SU-DHL-6 (cell line): ENCODE measurements around the gene SCARB2.

Source experiments
- H2AFZ ChIP-seq: fragments of 200-600 bp; sonication (generic); 2 replicates; pipeline ENCODE4 v1.6.1; 2014; ENCODE audit warnings: low read depth, mild to moderate bottlenecking, moderate library complexity, mixed read lengths, antibody characterized with exemption, low read length; ENCODE audit not compliant: severe bottlenecking
- H3F3A ChIP-seq: fragments of 200-600 bp; shearing (Covaris generic); 2 replicates; pipeline ENCODE4 v1.6.0; 2016; ENCODE audit warnings: antibody characterized with exemption, mild to moderate bottlenecking; ENCODE audit not compliant: insufficient read depth
- H3K27ac ChIP-seq: fragments of 200-600 bp; sonication (generic); 2 replicates; pipeline ENCODE4 v1.5.1; 2016; ENCODE audit warnings: low read depth, mild to moderate bottlenecking, low read length, moderate library complexity, mixed read lengths
- H3K27me3 ChIP-seq: fragments of 200-600 bp; sonication (generic), shearing (Covaris generic); 2 replicates; pipeline ENCODE4 v1.6.0; 2014; ENCODE audit warnings: mild to moderate bottlenecking, low read length
- H3K36me3 ChIP-seq: fragments of 200-600 bp; sonication (generic); 2 replicates; pipeline ENCODE4 v1.6.1; 2014; ENCODE audit warnings: mild to moderate bottlenecking, low read length, mixed read lengths
- H3K4me2 ChIP-seq: fragments of 300-600, 200-600 bp; shearing (Covaris generic), sonication (generic); 2 replicates; pipeline ENCODE4 v1.6.0; 2014; ENCODE audit warnings: low read length, low read depth, mild to moderate bottlenecking; ENCODE audit not compliant: poor library complexity, severe bottlenecking
- H3K4me3 ChIP-seq: fragments of 200-600 bp; sonication (generic); 2 replicates; pipeline ENCODE4 v1.5.1; 2014; ENCODE audit warnings: antibody characterized with exemption, low read length, mild to moderate bottlenecking, mixed read lengths; ENCODE audit not compliant: insufficient read depth, poor library complexity, severe bottlenecking
- H3K79me2 ChIP-seq: fragments of 200-600 bp; sonication (generic); 2 replicates; pipeline ENCODE4 v1.6.1; 2014; ENCODE audit warnings: mild to moderate bottlenecking, low read length, moderate library complexity; ENCODE audit not compliant: insufficient read depth
- H3K9ac ChIP-seq: fragments of 200-600 bp; sonication (generic); 2 replicates; pipeline ENCODE4 v1.7.0; 2014; ENCODE audit warnings: mild to moderate bottlenecking, low read length
- H3K9me2 ChIP-seq: fragments of 200-600 bp; sonication (generic); replicated peaks from 2 replicates; pipeline ENCODE4 v1.6.1; 2014; ENCODE audit warnings: low read length; ENCODE audit not compliant: insufficient read depth
- H3K9me3 ChIP-seq: fragments of 200-600 bp; sonication (generic); 2 replicates; pipeline ENCODE4 v1.6.1; 2014; ENCODE audit warnings: low read length, mixed read lengths; ENCODE audit not compliant: insufficient read depth
- H4K20me1 ChIP-seq: fragments of 200-600 bp; sonication (generic); 2 replicates; pipeline ENCODE4 v1.6.1; 2014; ENCODE audit warnings: low read depth, mild to moderate bottlenecking, antibody characterized with exemption, low read length, moderate library complexity, mixed read lengths
- EZH2phosphoT487 ChIP-seq: fragments of 200-600 bp; sonication (generic), shearing (Covaris generic); conservative IDR thresholded peaks from 2 replicates; pipeline ENCODE4 v1.6.1; 2018; ENCODE audit warnings: mild to moderate bottlenecking, antibody characterized with exemption, low read length, moderate library complexity, mixed read lengths
- TF ChIP-seq, protein P1 (sequence below): fragments of 200-600 bp; sonication (generic); IDR thresholded peaks from one replicate; pipeline ENCODE4 v1.5.1; 2017; ENCODE audit warnings: antibody characterized with exemption, mild to moderate bottlenecking, low read length, moderate library complexity; ENCODE audit not compliant: insufficient read depth, poor library complexity, severe bottlenecking

Gene SCARB2

DNA sequence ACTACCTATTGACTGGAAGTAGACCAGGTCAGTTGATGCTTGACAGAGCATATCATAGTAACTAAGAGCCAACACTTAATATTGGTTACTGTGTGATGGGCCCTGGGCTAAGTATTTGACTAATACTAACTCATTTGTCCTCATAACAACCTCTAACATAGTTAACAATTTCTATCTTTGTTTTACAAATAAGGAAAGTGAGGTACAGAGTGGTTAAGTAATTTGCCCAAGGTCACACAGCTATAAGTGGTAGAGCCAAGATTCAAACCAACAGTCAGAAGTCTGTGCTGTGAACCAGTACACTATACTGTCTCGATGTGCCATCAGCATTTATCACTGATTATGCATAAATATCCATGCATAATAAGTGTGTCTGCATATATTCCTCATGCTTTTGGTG lies 38.3 kb downstream of the SCARB2 start:
- Histone ChIP-seq H3K9ac (no peak overlapping the region), H3K36me3 (no peaks in the 10 kb centered on the region)
- TF ChIP-seq, protein P1, sequence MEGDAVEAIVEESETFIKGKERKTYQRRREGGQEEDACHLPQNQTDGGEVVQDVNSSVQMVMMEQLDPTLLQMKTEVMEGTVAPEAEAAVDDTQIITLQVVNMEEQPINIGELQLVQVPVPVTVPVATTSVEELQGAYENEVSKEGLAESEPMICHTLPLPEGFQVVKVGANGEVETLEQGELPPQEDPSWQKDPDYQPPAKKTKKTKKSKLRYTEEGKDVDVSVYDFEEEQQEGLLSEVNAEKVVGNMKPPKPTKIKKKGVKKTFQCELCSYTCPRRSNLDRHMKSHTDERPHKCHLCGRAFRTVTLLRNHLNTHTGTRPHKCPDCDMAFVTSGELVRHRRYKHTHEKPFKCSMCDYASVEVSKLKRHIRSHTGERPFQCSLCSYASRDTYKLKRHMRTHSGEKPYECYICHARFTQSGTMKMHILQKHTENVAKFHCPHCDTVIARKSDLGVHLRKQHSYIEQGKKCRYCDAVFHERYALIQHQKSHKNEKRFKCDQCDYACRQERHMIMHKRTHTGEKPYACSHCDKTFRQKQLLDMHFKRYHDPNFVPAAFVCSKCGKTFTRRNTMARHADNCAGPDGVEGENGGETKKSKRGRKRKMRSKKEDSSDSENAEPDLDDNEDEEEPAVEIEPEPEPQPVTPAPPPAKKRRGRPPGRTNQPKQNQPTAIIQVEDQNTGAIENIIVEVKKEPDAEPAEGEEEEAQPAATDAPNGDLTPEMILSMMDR: no peak
- no peak for TF ChIP-seq EZH2phosphoT487

GRCh38 chr4:76174216-76174615 lies 39.4 kb downstream of the SCARB2 start:
- Histone ChIP-seq H3K4me2 (no peak overlapping the region), H3K9me2 (no peaks in the 10 kb centered on the region), H3K9me3 (no peaks in the 10 kb centered on the region), H2AFZ (no peak overlapping the region), H3K79me2 (no peaks in the 10 kb centered on the region), H4K20me1 (no peaks in the 10 kb centered on the region), H3K9ac (no peak overlapping the region), H3K27ac (no peak overlapping the region), H3F3A (no peaks in the 10 kb centered on the region), H3K36me3 (no peaks in the 10 kb centered on the region), H3K4me3 (no peak overlapping the region), H3K27me3 (no peaks in the 10 kb centered on the region)
- TF ChIP-seq, protein P1: no peak
- TF ChIP-seq EZH2phosphoT487: no peak

More for the DNA sequence above, 38.3 kb downstream of the SCARB2 start:
- Histone ChIP-seq H3K79me2 (no peaks in the 10 kb centered on the region), H3K4me3 (no peak overlapping the region), H3K9me3 (no peaks in the 10 kb centered on the region), H2AFZ (no peak overlapping the region), H3K4me2 (no peak overlapping the region), H4K20me1 (no peaks in the 10 kb centered on the region), H3F3A (no peaks in the 10 kb centered on the region), H3K9me2 (no peaks in the 10 kb centered on the region), H3K27ac (no peak overlapping the region), H3K27me3 (no peaks in the 10 kb centered on the region)

- Histone ChIP-seq H3K27me3 (no peaks in the 10 kb centered on the region), H3F3A (no peaks in the 10 kb centered on the region), H3K9me3 (no peaks in the 10 kb centered on the region), H3K4me2 (no peak overlapping the region), H3K4me3 (no peak overlapping the region), H3K27ac (no peak overlapping the region), H3K9me2 (no peaks in the 10 kb centered on the region), H3K9ac (no peak overlapping the region), H2AFZ (no peak overlapping the region), H4K20me1 (no peaks in the 10 kb centered on the region), H3K36me3 (no peaks in the 10 kb centered on the region), H3K79me2 (no peaks in the 10 kb centered on the region)
- TF ChIP-seq, protein P1: no peak
- no peak for TF ChIP-seq EZH2phosphoT487
Measured at GRCh38 chr4:76168688-76169087, 44.9 kb downstream of the SCARB2 start.
